ENCODE measurements around the gene HLA-A. TPM values are rescaled to one million over a fixed set of nuclear protein-coding genes. Genes with fewer than 3 reads are reported as not detected.

The HLA-A gene
- total and polyA plus RNA-seq, 2 of the 13 experiments (the other 11 are each of a cell fraction or from before 2014, with no cell fraction given) = 345 to 527 TPM

- TF ChIP-seq ETS1 (CRISPR knock-in tag; IDR thresholded peaks at IDR 0.05) (no peak), GABPB1 (CRISPR knock-in tag; IDR thresholded peaks at IDR 0.05) (no peak; the same call in 1 of the 2 replicates), CSRNP1 (CRISPR knock-in tag; IDR thresholded peaks at IDR 0.05) (0 out of 2 replicates have a peak, but pooled peaks have one; percentile 46), U2AF1 (optimal IDR thresholded peaks at IDR 0.05; ENCODE audit: low read depth, low read length) (no peak), RAD21 (CRISPR knock-in tag; IDR thresholded peaks at IDR 0.05) (peak; percentile 41), NONO (IDR thresholded peaks at IDR 0.05) (no peak), NONO (CRISPR knock-in tag; conservative IDR thresholded peaks at IDR 0.05) (peak; percentile 43; the same call in 1 of the 2 replicates), DMAP1 (CRISPR knock-in tag; IDR thresholded peaks at IDR 0.05) (0 out of 2 replicates have a peak, but pooled peaks have one; percentile 10), HBP1 (CRISPR knock-in tag; IDR thresholded peaks at IDR 0.05; ENCODE audit: low read depth) (0 out of 2 replicates have a peak, but pooled peaks have one; percentile 38), KMT2B (CRISPR knock-in tag; IDR thresholded peaks at IDR 0.05) (no peak), ZFP91 (CRISPR knock-in tag; IDR thresholded peaks at IDR 0.05; ENCODE audit: borderline replicate concordance) (0 out of 2 replicates have a peak, but pooled peaks have one; percentile 19), MAX (IDR thresholded peaks at IDR 0.05) (peak; percentile 25; the same call in 1 of the 2 replicates), ZFX (CRISPR knock-in tag; IDR thresholded peaks at IDR 0.05; ENCODE audit: low read depth) (peak; percentile 67), ZNF883 (CRISPR knock-in tag; IDR thresholded peaks at IDR 0.05; ENCODE audit: not compliant biosample characterization) (no peak), FOXP1 (IDR thresholded peaks at IDR 0.05) (no peak), FOXP1 (CRISPR knock-in tag; IDR thresholded peaks at IDR 0.05) (no peak), ETV5 (CRISPR knock-in tag; IDR thresholded peaks at IDR 0.05; ENCODE audit: borderline replicate concordance) (peak; percentile 54; the same call in 1 of the 2 replicates), ARID4A (CRISPR knock-in tag; IDR thresholded peaks at IDR 0.05; ENCODE audit: borderline replicate concordance) (peak; percentile 56; the same call in 1 of the 2 replicates)
These were observed 15.1 kb upstream of the HLA-A start (continued) for GRCh38 chr6:29927275-29927569.

Measured in HepG2 (cell line).